Astrocyte (in vitro differentiated cells and primary cell): ENCODE measurements around the gene CYBC1. TPM values are rescaled to one million over a fixed set of nuclear protein-coding genes. Genes with fewer than 3 reads are reported as not detected.

Source experiments
- DNase-seq: peaks from one replicate; pipeline ENCODE4 v3.0.0-alpha.2; 2010; ENCODE audit warnings: low read depth
- FAIRE-seq: peaks from 2 replicates; lab custom pipeline; 2011; peaks lifted over from hg19 to GRCh38; lab: Jason Lieb, UNC
- H2AFZ ChIP-seq: 2 replicates; pipeline ENCODE4 v1.6.0; 2012; ENCODE audit warnings: low read depth, low read length, inconsistent platforms
- H3K27ac ChIP-seq: 2 replicates; pipeline ENCODE4 v1.5.1; 2011; ENCODE audit warnings: low read depth, low read length, inconsistent platforms
- H3K27me3 ChIP-seq: 2 replicates; pipeline ENCODE4 v1.6.0; 2011; ENCODE audit warnings: low read length, inconsistent platforms; ENCODE audit not compliant: insufficient read depth
- H3K36me3 ChIP-seq: 2 replicates; pipeline ENCODE4 v1.5.1; 2011; ENCODE audit warnings: low read length, inconsistent platforms; ENCODE audit not compliant: insufficient read depth
- H3K4me1 ChIP-seq: 2 replicates; pipeline ENCODE4 v1.5.1; 2011; ENCODE audit warnings: low read length, inconsistent platforms; ENCODE audit not compliant: insufficient read depth
- H3K4me2 ChIP-seq: 2 replicates; pipeline ENCODE4 v1.6.0; 2012; ENCODE audit warnings: low read length, inconsistent platforms
- H3K4me3 ChIP-seq: 2 replicates; pipeline ENCODE4 v1.5.1; 2011; ENCODE audit warnings: low read depth, mild to moderate bottlenecking, low read length, inconsistent platforms; ENCODE audit not compliant: insufficient read depth
- H3K79me2 ChIP-seq: 2 replicates; pipeline ENCODE4 v1.6.0; 2012; ENCODE audit warnings: mild to moderate bottlenecking, low read length, inconsistent platforms; ENCODE audit not compliant: insufficient read depth
- H3K9ac ChIP-seq: 2 replicates; pipeline ENCODE4 v1.6.0; 2012; ENCODE audit warnings: mild to moderate bottlenecking, low read length, inconsistent platforms
- H3K9me3 ChIP-seq: 2 replicates; pipeline ENCODE4 v1.5.1; 2012; ENCODE audit warnings: low read depth, mild to moderate bottlenecking, low read length, inconsistent platforms; ENCODE audit not compliant: insufficient read depth
- H4K20me1 ChIP-seq: 2 replicates; pipeline ENCODE4 v1.6.0; 2012; ENCODE audit warnings: low read length, inconsistent platforms; ENCODE audit not compliant: insufficient read depth
- H3K27ac Mint-ChIP-seq: one replicate; pipeline ENCODE4 v1.8.0; 2021; ENCODE audit warnings: mild to moderate bottlenecking, mixed read lengths; ENCODE audit not compliant: unreplicated experiment
- H3K27me3 Mint-ChIP-seq: one replicate; pipeline ENCODE4 v1.8.0; 2021; ENCODE audit warnings: low read depth, mixed read lengths; ENCODE audit not compliant: unreplicated experiment
- H3K36me3 Mint-ChIP-seq: one replicate; pipeline ENCODE4 v1.8.0; 2021; ENCODE audit warnings: low read depth, mixed read lengths; ENCODE audit not compliant: unreplicated experiment
- H3K4me1 Mint-ChIP-seq: one replicate; pipeline ENCODE4 v1.8.0; 2021; ENCODE audit warnings: low read depth, mixed read lengths; ENCODE audit not compliant: unreplicated experiment
- H3K4me3 Mint-ChIP-seq: one replicate; pipeline ENCODE4 v1.8.0; 2021; ENCODE audit warnings: mild to moderate bottlenecking, moderate library complexity, mixed read lengths; ENCODE audit not compliant: unreplicated experiment
- H3K9me3 Mint-ChIP-seq: one replicate; pipeline ENCODE4 v1.8.0; 2021; ENCODE audit warnings: mild to moderate bottlenecking, mixed read lengths; ENCODE audit not compliant: unreplicated experiment
- EZH2 ChIP-seq: IDR thresholded peaks from 2 replicates; pipeline ENCODE4 v1.6.1; 2012; ENCODE audit warnings: mild to moderate bottlenecking, low read length, inconsistent platforms; ENCODE audit not compliant: insufficient read depth
- total RNA-seq: library from RNA; stranded (reverse); gene quantifications from 2 replicates; pipeline ENCODE4 v1.2.1, GENCODE V29; 2021
- TF ChIP-seq, protein P1 (sequence below): IDR thresholded peaks from 2 replicates; pipeline ENCODE4 v1.5.1; 2011; ENCODE audit warnings: low read depth, mild to moderate bottlenecking, inconsistent platforms, low read length, moderate library complexity; ENCODE audit not compliant: insufficient read depth

CYBC1 gene
- total RNA-seq, 1 donor from 2014 or later = 67.3 TPM

DNA sequence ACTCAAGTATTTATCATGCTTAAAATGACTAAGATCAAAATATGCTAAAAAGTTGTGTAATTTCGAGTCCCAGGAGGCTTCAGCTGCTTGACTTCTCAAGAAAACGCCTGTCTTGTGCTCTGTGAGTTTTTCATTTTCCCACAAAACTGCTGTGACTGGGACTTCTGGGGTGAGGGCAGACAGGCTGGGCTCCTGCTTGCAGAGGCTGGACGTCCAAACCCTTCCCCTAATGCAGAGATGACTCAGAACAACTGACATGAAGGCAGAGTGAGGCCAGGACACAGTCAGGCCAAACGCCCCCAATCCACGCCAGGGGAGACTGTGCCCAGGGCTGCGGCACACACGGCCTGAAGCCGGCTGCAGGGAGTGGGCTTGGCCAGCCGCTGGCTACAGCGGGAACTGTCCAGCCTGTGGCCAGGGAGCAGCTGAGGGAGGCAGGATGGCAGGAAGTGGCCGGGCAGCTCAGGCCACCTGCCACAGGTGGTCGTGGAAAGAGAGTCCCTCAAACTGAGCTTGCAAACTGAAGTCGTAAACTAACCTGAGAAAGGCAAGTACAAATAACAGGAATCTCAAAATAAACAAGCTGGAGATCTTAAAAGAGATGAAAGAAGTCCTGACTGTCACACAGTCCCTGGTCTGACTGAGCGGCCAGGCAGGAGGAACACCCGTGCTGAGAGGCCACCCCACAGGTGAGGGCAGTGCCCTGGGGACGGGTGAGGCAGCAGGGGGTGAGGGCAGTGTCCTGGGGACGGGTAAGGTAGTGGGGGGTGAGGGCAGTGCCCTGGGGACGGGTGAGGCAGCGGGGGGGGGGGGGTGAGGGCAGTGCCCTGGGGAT is 53.7 kb downstream of the CYBC1 start:
- no peak overlapping the region for H3K4me3 ChIP-seq
- H3K27me3 ChIP-seq = no peaks in the 10 kb centered on the region
- TF ChIP-seq EZH2 = no peak
- TF ChIP-seq, protein P1, sequence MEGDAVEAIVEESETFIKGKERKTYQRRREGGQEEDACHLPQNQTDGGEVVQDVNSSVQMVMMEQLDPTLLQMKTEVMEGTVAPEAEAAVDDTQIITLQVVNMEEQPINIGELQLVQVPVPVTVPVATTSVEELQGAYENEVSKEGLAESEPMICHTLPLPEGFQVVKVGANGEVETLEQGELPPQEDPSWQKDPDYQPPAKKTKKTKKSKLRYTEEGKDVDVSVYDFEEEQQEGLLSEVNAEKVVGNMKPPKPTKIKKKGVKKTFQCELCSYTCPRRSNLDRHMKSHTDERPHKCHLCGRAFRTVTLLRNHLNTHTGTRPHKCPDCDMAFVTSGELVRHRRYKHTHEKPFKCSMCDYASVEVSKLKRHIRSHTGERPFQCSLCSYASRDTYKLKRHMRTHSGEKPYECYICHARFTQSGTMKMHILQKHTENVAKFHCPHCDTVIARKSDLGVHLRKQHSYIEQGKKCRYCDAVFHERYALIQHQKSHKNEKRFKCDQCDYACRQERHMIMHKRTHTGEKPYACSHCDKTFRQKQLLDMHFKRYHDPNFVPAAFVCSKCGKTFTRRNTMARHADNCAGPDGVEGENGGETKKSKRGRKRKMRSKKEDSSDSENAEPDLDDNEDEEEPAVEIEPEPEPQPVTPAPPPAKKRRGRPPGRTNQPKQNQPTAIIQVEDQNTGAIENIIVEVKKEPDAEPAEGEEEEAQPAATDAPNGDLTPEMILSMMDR = no peak
- no peaks in the 10 kb centered on the region for H3K9me3 ChIP-seq
- H2AFZ ChIP-seq = no peak overlapping the region
- H3K9ac ChIP-seq = no peak overlapping the region
- H3K4me1 ChIP-seq = peaks cover 6% of the 10 kb centered on the region
- peaks cover 6% of the 10 kb centered on the region for H3K36me3 Mint-ChIP-seq
- DNase-seq = peak; percentile 53
- H3K79me2 ChIP-seq = no peaks in the 10 kb centered on the region
- peaks cover 3% of the 10 kb centered on the region for H3K27me3 Mint-ChIP-seq
- H3K9me3 Mint-ChIP-seq = no peaks in the 10 kb centered on the region
- H3K4me3 Mint-ChIP-seq = no peak overlapping the region
- peaks cover 2% of the 10 kb centered on the region for H3K36me3 ChIP-seq
- no peak overlapping the region for H3K27ac ChIP-seq
- no peak overlapping the region for H3K4me2 ChIP-seq
- H4K20me1 ChIP-seq = peaks cover 5% of the 10 kb centered on the region
- FAIRE-seq = no peak
- H3K27ac Mint-ChIP-seq = no peak overlapping the region
- H3K4me1 Mint-ChIP-seq = peaks cover 3% of the 10 kb centered on the region

DNA sequence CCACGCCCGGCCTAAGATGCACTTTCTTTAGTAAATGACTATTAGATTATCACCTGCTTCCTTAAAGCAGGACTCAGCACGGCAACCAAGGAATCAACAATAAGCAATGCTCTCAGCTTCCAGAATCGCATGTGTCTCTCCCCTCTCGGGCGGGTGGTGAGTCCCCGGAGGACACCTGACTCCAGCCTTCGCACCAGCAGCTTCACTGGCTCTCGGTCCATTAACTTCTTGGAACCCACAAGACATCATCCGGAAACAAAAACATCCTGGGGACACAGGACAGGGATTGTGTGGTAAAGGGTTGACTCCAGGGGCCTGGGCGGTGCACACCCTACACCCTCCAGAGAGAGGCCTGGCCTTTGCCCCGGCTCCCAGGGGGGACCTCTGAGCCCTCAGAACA is 56.3 kb downstream of the CYBC1 start:
- no peak for TF ChIP-seq EZH2
- TF ChIP-seq, protein P1 = no peak
- H3K79me2 ChIP-seq = no peaks in the 10 kb centered on the region
- DNase-seq = no peak
- no peak overlapping the region for H3K4me2 ChIP-seq
- H3K27ac ChIP-seq = no peak overlapping the region
- Mint-ChIP-seq H3K4me1 (peaks cover 3% of the 10 kb centered on the region), H3K36me3 (peaks cover 6% of the 10 kb centered on the region), H3K9me3 (no peaks in the 10 kb centered on the region), H3K27ac (no peak overlapping the region), H3K27me3 (peaks cover 5% of the 10 kb centered on the region), H3K4me3 (no peak overlapping the region)
- H2AFZ ChIP-seq = no peak overlapping the region
- FAIRE-seq = no peak
- H3K4me3 ChIP-seq = no peak overlapping the region
- H3K9ac ChIP-seq = no peak overlapping the region
- no peaks in the 10 kb centered on the region for H3K36me3 ChIP-seq
- peaks cover 6% of the 10 kb centered on the region for H3K4me1 ChIP-seq
- H3K27me3 ChIP-seq = no peaks in the 10 kb centered on the region
- H4K20me1 ChIP-seq = peaks cover 5% of the 10 kb centered on the region
- H3K9me3 ChIP-seq = no peaks in the 10 kb centered on the region

DNA sequence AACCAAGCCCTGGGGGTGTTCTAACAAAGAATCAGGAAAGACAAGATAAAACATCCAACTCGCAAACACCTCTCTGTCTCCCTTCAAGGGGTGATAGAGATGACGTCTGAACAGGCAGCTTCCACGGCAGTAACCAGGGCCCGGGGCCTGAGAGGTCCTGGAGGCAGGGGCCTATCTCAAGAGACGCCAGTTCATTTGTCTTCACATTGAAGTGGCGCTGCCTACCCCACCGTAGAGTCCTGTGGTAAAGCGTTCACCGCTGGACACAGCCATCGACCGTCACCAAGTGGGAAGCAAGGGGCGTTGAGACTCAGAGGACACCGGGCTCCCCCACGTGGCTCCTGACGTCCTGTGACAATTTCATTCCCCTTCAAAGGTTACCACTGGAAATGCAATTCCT is 57.6 kb downstream of the CYBC1 start:
- TF ChIP-seq EZH2 = no peak
- TF ChIP-seq, protein P1 = no peak
- H3K4me3 Mint-ChIP-seq = no peak overlapping the region
- H3K9me3 Mint-ChIP-seq = no peaks in the 10 kb centered on the region

More for the DNA sequence above, 57.6 kb downstream of the CYBC1 start:
- no peak overlapping the region for H3K27ac Mint-ChIP-seq
- H3K27ac ChIP-seq = no peak overlapping the region
- peaks cover 7% of the 10 kb centered on the region for H3K27me3 Mint-ChIP-seq
- peaks cover 3% of the 10 kb centered on the region for H3K4me1 Mint-ChIP-seq
- H3K4me1 ChIP-seq = peaks cover 6% of the 10 kb centered on the region
- H3K4me2 ChIP-seq = no peak overlapping the region
- no peak overlapping the region for H3K9ac ChIP-seq
- peaks cover under 1% of the 10 kb centered on the region for H3K27me3 ChIP-seq
- peaks cover 5% of the 10 kb centered on the region for H4K20me1 ChIP-seq
- peaks cover 8% of the 10 kb centered on the region for H3K36me3 Mint-ChIP-seq
- H3K79me2 ChIP-seq = no peaks in the 10 kb centered on the region
- FAIRE-seq (no peak), DNase-seq (no peak)
- no peak overlapping the region for H2AFZ ChIP-seq
- H3K9me3 ChIP-seq = no peaks in the 10 kb centered on the region
- no peaks in the 10 kb centered on the region for H3K36me3 ChIP-seq
- H3K4me3 ChIP-seq = no peak overlapping the region
